K562 (cell line): ENCODE data around the gene FXYD1. TPM values are rescaled to one million over a fixed set of nuclear protein-coding genes. Genes with fewer than 3 reads are reported as not detected.

Experiments used
- C11orf30 ChIP-seq: fragments of 450-650 bp; IDR thresholded peaks from 2 replicates; pipeline ENCODE4 v1.6.1; 2016; ENCODE audit warnings: low read depth, mild to moderate bottlenecking
- CCNT2 ChIP-seq: IDR thresholded peaks from 2 replicates; pipeline ENCODE4 v1.6.1; 2011; ENCODE audit warnings: borderline replicate concordance, low read depth, mild to moderate bottlenecking, moderate library complexity, mixed read lengths, low read length; ENCODE audit not compliant: insufficient read length; ENCODE audit errors: extremely low read depth
- GATA2 ChIP-seq: sonication (generic); formaldehyde crosslinking; IDR thresholded peaks from 2 replicates; pipeline ENCODE4 v1.4.0; 2020; ENCODE audit warnings: mild to moderate bottlenecking, missing genetic modification reagents
- HEY1 ChIP-seq: fragments of 250-450 bp; sonication (Bioruptor Pico); IDR thresholded peaks from 2 replicates; pipeline ENCODE4 v1.5.0; 2020; ENCODE audit warnings: mild to moderate bottlenecking, moderate library complexity, borderline replicate concordance
- KAT8 ChIP-seq: fragments of 450-650 bp; IDR thresholded peaks from 2 replicates; pipeline ENCODE4 v1.6.1; 2016; ENCODE audit warnings: low read depth, mild to moderate bottlenecking
- KDM2B ChIP-seq: fragments of 250-450 bp; sonication (Bioruptor Pico); IDR thresholded peaks from 2 replicates; pipeline ENCODE4 v1.8.0; 2021; ENCODE audit warnings: mild to moderate bottlenecking, moderate library complexity
- MAFF ChIP-seq: IDR thresholded peaks from 2 replicates; pipeline ENCODE4 v1.6.1; 2012; ENCODE audit warnings: low read length, improper control_type of control experiment
- MEIS2 ChIP-seq: fragments of 450-650 bp; IDR thresholded peaks from 2 replicates; pipeline ENCODE4 v1.6.1; 2014; ENCODE audit warnings: mild to moderate bottlenecking; ENCODE audit not compliant: partially characterized antibody
- NFIX ChIP-seq: fragments of 250-450 bp; sonication (Bioruptor Pico); IDR thresholded peaks from 2 replicates; pipeline ENCODE4 v1.4.0; 2020; ENCODE audit warnings: low read depth, mild to moderate bottlenecking, moderate library complexity
- OTX1 ChIP-seq: fragments of 450-650 bp; formaldehyde crosslinking; IDR thresholded peaks from 2 replicates; pipeline ENCODE4 v1.4.0; 2022; ENCODE audit warnings: mild to moderate bottlenecking
- RB1 ChIP-seq: fragments of 450-650 bp; IDR thresholded peaks from 2 replicates; pipeline ENCODE4 v1.6.1; 2017; ENCODE audit warnings: low read depth, mild to moderate bottlenecking
- RBM39 ChIP-seq: fragments of 200-400 bp; formaldehyde crosslinking; optimal IDR thresholded peaks from 2 replicates; pipeline ENCODE3; 2018; ENCODE audit warnings: low read depth, low read length
- YBX1 ChIP-seq: fragments of 450-650 bp; IDR thresholded peaks from 2 replicates; pipeline ENCODE4 v1.7.1; 2016; ENCODE audit warnings: mild to moderate bottlenecking
- ZFX ChIP-seq: sonication (generic); formaldehyde crosslinking; IDR thresholded peaks from 2 replicates; pipeline ENCODE4 v1.8.0; 2022; ENCODE audit warnings: mild to moderate bottlenecking, missing genetic modification reagents, moderate library complexity
- ZNF133 ChIP-seq: fragments of 250-450 bp; sonication (Bioruptor Pico); IDR thresholded peaks from 2 replicates; pipeline ENCODE4 v1.4.0; 2020; ENCODE audit warnings: mild to moderate bottlenecking
- ZNF3 ChIP-seq: fragments of 250-450 bp; sonication (Bioruptor Pico); IDR thresholded peaks from 2 replicates; pipeline ENCODE4 v1.5.0; 2021; ENCODE audit warnings: mild to moderate bottlenecking, moderate library complexity
- polyA plus RNA-seq, 8 experiments: library from polyadenylated mRNA; depleted of rRNA in 4 of 8; stranded (reverse) in 5 of 8; unstranded in 3 of 8; fragments of >200 nt; fragmentation: Nextera tagmentation in 2 of 8; fragmentation: Illumina TruSeq in 1 of 8; extraction: Ambion mirVana in 2 of 8; extraction: Trizol in 1 of 8; gene quantifications; 2 replicates each; pipeline versions ENCODE4 v1.2.1 to v1.2.3, GENCODE V29; 2011 to 2014; ENCODE audit warnings: inconsistent platforms in 1 of 8, missing spikeins in 1 of 8
- total RNA-seq, 7 experiments: library from RNA; depleted of rRNA in 6 of 7; stranded (reverse); fragments of >200 nt in 6 of 7; fragmentation: Illumina TruSeq in 2 of 7; extraction: Trizol in 2 of 7; gene quantifications; 2 replicates each; pipeline versions ENCODE4 v1.2.1 to v1.2.3, GENCODE V29; 2011 to 2021; ENCODE audit warnings: low replicate concordance in 1 of 7
- TF ChIP-seq, protein P1 (sequence below): sonication (generic); formaldehyde crosslinking; IDR thresholded peaks from 2 replicates; pipeline ENCODE4 v1.8.0; 2022; ENCODE audit warnings: mild to moderate bottlenecking, missing genetic modification reagents
- TF ChIP-seq, protein P2 (sequence below): sonication (generic); formaldehyde crosslinking; IDR thresholded peaks from 2 replicates; pipeline ENCODE4 v1.9.0; 2022; ENCODE audit warnings: mild to moderate bottlenecking, missing genetic modification reagents
- TF ChIP-seq, protein P3 (sequence below): fragments of 250-450 bp; sonication (Bioruptor Pico); IDR thresholded peaks from 2 replicates; pipeline ENCODE4 v1.4.0; 2020; ENCODE audit warnings: mild to moderate bottlenecking, moderate library complexity

Gene FXYD1
- total and polyA plus RNA-seq, 9 of the 15 experiments (the other 6 are each of a cell fraction or from before 2014, with no cell fraction given) = 0.40 to 3.2 (median 1.8) TPM; not detected in 3

DNA sequence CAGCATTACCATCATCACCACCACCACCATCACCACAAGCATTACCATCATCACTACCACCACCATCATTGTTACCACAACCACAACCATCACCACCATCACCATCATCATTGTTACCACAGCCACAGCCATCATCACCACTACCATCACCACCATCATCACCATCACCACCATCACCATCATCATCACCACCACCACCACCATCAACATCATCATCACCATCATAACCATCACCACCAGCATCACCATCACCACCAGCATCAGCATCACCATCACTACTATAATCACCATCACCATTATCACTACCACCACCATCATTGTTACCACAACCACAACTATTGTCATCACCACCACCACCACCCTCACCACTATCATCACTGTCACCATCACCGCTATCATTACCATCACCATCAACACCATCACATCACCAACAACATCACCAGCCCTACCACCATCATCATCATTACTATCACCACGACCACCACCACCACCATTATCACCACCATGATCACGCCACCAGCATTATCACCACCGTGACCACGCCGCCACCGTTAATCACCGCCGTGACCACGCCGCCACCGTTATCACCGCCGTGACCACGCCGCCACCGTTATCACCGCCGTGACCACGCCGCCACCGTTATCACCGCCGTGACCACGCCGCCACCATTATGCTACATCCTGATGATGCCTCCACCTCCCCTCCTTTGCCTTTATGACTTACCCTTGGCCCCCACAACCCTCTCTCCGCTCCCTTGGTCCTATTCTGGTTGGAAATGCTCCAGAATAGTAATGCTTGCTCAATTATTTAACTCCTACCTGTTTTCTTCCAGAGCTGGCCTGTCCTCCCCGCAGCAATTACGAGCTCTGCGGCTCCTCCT is 33.0 kb upstream of the FXYD1 start (continued):
- TF ChIP-seq HEY1 (CRISPR knock-in tag) = no peak
- TF ChIP-seq, protein P1, sequence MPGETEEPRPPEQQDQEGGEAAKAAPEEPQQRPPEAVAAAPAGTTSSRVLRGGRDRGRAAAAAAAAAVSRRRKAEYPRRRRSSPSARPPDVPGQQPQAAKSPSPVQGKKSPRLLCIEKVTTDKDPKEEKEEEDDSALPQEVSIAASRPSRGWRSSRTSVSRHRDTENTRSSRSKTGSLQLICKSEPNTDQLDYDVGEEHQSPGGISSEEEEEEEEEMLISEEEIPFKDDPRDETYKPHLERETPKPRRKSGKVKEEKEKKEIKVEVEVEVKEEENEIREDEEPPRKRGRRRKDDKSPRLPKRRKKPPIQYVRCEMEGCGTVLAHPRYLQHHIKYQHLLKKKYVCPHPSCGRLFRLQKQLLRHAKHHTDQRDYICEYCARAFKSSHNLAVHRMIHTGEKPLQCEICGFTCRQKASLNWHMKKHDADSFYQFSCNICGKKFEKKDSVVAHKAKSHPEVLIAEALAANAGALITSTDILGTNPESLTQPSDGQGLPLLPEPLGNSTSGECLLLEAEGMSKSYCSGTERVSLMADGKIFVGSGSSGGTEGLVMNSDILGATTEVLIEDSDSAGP (CRISPR knock-in tag) = no peak
- no peak for TF ChIP-seq RBM39
- TF ChIP-seq ZFX (CRISPR knock-in tag) = no peak
- TF ChIP-seq, protein P2, sequence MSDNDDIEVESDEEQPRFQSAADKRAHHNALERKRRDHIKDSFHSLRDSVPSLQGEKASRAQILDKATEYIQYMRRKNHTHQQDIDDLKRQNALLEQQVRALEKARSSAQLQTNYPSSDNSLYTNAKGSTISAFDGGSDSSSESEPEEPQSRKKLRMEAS (CRISPR knock-in tag) = peak; percentile 10; the same call in 1 of the 2 replicates
- no peak for TF ChIP-seq YBX1
- TF ChIP-seq KDM2B (CRISPR knock-in tag) = no peak
- TF ChIP-seq GATA2 (CRISPR knock-in tag) = 0 out of 2 replicates have a peak, but pooled peaks have one; percentile 29
- TF ChIP-seq KAT8 = no peak
- TF ChIP-seq RB1 = no peak
- no peak for TF ChIP-seq MAFF
- TF ChIP-seq ZNF133 (CRISPR knock-in tag) = no peak
- no peak for TF ChIP-seq NFIX
- no peak for TF ChIP-seq C11orf30
- TF ChIP-seq ZNF3 (CRISPR knock-in tag) = no peak
- TF ChIP-seq, protein P3, sequence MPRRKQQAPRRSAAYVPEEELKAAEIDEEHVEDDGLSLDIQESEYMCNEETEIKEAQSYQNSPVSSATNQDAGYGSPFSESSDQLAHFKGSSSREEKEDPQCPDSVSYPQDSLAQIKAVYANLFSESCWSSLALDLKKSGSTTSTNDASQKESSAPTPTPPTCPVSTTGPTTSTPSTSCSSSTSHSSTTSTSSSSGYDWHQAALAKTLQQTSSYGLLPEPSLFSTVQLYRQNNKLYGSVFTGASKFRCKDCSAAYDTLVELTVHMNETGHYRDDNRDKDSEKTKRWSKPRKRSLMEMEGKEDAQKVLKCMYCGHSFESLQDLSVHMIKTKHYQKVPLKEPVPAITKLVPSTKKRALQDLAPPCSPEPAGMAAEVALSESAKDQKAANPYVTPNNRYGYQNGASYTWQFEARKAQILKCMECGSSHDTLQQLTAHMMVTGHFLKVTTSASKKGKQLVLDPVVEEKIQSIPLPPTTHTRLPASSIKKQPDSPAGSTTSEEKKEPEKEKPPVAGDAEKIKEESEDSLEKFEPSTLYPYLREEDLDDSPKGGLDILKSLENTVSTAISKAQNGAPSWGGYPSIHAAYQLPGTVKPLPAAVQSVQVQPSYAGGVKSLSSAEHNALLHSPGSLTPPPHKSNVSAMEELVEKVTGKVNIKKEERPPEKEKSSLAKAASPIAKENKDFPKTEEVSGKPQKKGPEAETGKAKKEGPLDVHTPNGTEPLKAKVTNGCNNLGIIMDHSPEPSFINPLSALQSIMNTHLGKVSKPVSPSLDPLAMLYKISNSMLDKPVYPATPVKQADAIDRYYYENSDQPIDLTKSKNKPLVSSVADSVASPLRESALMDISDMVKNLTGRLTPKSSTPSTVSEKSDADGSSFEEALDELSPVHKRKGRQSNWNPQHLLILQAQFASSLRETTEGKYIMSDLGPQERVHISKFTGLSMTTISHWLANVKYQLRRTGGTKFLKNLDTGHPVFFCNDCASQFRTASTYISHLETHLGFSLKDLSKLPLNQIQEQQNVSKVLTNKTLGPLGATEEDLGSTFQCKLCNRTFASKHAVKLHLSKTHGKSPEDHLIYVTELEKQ (CRISPR knock-in tag) = no peak
- TF ChIP-seq CCNT2 = peak; percentile 70
- no peak for TF ChIP-seq MEIS2
- peak; percentile 11 for TF ChIP-seq OTX1 (CRISPR knock-in tag)
